ENCODE results near the gene RETN.

Gene RETN

GRCh38 chr19:7661744-7662538 is 6.9 kb upstream of the RETN start:
- no peak for DNase-seq

- no peak for DNase-seq
Observed at GRCh38 chr19:7662657-7663056, 6.2 kb upstream of the RETN start.

GRCh38 chr19:7663706-7664105 is 5.1 kb upstream of the RETN start:
- no peak for DNase-seq

- DNase-seq = peak in 1 of 2 experiments; percentile 79
Observed at GRCh38 chr19:7665076-7665475, 3.8 kb upstream of the RETN start.

- DNase-seq = no peak
Observed at GRCh38 chr19:7669641-7670040, 792 bp downstream of the RETN start.

- DNase-seq = peak in 1 of 2 experiments; percentile 48
Observed at GRCh38 chr19:7670150-7670783, 1.4 kb downstream of the RETN start.

- DNase-seq = no peak
Observed at GRCh38 chr19:7670790-7671189, 1.9 kb downstream of the RETN start.

GRCh38 chr19:7672522-7672921 is 3.7 kb downstream of the RETN start:
- no peak for DNase-seq

GRCh38 chr19:7674010-7675005 is 5.5 kb downstream of the RETN start:
- DNase-seq = peak; percentile 58 to 84

GRCh38 chr19:7676376-7676775 is 7.5 kb downstream of the RETN start:
- DNase-seq = no peak

GRCh38 chr19:7676854-7677253 is 8.0 kb downstream of the RETN start, which contains the start of gene MCEMP1:
TSS of gene MCEMP1 (plus strand) at chr19:7677090. CDS start at chr19:7677121, 31 bp downstream.
- DNase-seq = no peak

- DNase-seq = no peak
Observed at GRCh38 chr19:7677669-7678311, 8.9 kb downstream of the RETN start.

GRCh38 chr19:7678971-7679751 is 10.3 kb downstream of the RETN start:
- no peak for DNase-seq

GRCh38 chr19:7679771-7680605 is 11.1 kb downstream of the RETN start:
- DNase-seq = no peak

GRCh38 chr19:7680606-7681339 is 11.9 kb downstream of the RETN start, which contains the start of gene TRAPPC5:
TSS of gene TRAPPC5 (plus strand) at chr19:7680833. CDS start at chr19:7682254, 1,421 bp downstream.
- peak; percentile 45 to 94 for DNase-seq

- DNase-seq = peak in 1 of 2 experiments; percentile 43
Observed at GRCh38 chr19:7681340-7682174, 12.7 kb downstream of the RETN start.

GRCh38 chr19:7682175-7682855 is 13.5 kb downstream of the RETN start:
- no peak for DNase-seq

Measured in NCI-H446 (cell line).